SU-DHL-6 (cell line): ENCODE measurements around the gene MRPL44.

Experiments used
- EZH2phosphoT487 ChIP-seq: fragments of 200-600 bp; sonication (generic), shearing (Covaris generic); conservative IDR thresholded peaks from 2 replicates; pipeline ENCODE4 v1.6.1; 2018; ENCODE audit warnings: mild to moderate bottlenecking, antibody characterized with exemption, low read length, moderate library complexity, mixed read lengths
- TF ChIP-seq, protein P1 (sequence below): fragments of 200-600 bp; sonication (generic); IDR thresholded peaks from one replicate; pipeline ENCODE4 v1.5.1; 2017; ENCODE audit warnings: antibody characterized with exemption, mild to moderate bottlenecking, low read length, moderate library complexity; ENCODE audit not compliant: insufficient read depth, poor library complexity, severe bottlenecking

DNA sequence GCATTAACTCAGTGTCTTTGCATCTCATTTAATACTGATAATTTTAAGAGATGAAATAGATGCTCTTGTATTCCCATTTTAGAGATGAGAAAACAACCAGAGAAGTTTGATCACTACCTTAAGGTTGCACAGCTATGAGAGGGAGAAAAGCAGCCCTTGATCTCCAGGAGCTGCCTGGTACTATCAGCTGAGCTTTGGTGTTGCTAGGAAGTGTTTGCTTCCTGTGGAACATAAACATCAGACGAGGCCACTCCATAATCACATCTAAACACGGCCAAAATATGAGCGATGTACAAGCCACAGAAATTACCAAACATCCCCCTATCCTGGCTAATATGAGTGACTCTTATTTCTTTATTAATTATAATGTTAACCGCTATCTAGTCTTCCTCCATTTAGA lies 11.5 kb upstream of the MRPL44 start:
- TF ChIP-seq, protein P1, sequence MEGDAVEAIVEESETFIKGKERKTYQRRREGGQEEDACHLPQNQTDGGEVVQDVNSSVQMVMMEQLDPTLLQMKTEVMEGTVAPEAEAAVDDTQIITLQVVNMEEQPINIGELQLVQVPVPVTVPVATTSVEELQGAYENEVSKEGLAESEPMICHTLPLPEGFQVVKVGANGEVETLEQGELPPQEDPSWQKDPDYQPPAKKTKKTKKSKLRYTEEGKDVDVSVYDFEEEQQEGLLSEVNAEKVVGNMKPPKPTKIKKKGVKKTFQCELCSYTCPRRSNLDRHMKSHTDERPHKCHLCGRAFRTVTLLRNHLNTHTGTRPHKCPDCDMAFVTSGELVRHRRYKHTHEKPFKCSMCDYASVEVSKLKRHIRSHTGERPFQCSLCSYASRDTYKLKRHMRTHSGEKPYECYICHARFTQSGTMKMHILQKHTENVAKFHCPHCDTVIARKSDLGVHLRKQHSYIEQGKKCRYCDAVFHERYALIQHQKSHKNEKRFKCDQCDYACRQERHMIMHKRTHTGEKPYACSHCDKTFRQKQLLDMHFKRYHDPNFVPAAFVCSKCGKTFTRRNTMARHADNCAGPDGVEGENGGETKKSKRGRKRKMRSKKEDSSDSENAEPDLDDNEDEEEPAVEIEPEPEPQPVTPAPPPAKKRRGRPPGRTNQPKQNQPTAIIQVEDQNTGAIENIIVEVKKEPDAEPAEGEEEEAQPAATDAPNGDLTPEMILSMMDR, result no peak
- TF ChIP-seq EZH2phosphoT487, result no peak
